GM21360 (cell line): ENCODE data around the gene EMILIN3.

Experiments used
- ATAC-seq: cut with Tn5 transposase; IDR thresholded peaks from one replicate; pipeline ENCODE4 v1.9.1; 2021; ENCODE audit warnings: mild to moderate bottlenecking, moderate library complexity; ENCODE audit not compliant: unreplicated experiment

Gene EMILIN3

GRCh38 chr20:41348430-41349172, 18.0 kb downstream of the EMILIN3 start:
- no peak for ATAC-seq

DNA sequence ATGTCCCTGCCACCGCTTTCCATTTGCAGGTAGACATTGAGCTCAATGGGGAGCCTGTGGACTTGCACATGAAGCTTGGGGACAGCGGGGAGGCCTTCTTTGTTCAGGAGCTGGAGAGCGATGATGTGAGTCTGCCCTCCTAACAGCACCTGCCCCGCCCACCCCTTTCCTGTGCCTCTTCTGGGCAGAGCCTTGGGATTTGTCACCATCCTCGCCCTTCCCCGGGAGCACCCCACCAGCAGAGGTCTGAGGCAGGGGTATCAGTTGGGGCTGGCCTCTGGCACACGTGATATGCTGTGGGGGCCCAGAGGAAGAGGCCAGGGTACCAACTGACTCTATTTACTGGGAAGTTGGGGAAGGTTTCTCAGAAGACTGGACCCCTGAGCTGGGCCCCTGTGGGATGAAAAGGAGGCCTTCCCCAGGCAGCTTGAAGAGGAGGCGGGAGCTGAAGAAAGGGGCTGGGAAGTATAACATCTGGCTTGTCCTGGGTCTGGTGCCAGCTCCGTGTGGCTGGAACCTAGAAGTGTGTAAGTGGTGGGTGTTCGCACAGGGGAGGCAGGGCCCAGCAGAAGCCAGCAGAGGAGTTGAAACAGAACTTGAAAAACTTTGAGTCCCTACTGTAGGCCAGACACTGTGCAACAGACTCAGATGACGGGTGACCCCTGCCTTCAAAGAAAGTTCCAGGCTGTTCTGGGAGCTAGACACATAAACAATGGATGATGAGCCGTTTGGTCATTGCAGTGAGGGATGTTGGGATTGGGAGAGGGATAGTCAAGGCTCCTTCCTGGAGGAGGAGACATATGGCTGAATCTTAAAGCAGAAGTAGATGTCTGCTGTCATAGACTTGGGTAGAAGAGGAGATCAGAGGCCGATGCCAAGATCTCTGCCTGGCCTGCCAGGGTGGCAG, 18.8 kb downstream of the EMILIN3 start:
- no peak for ATAC-seq

- ATAC-seq: no peak
These were observed 20.9 kb downstream of the EMILIN3 start for GRCh38 chr20:41345729-41346067.

- no peak for ATAC-seq
These were observed 21.5 kb downstream of the EMILIN3 start for GRCh38 chr20:41344938-41345728.

DNA sequence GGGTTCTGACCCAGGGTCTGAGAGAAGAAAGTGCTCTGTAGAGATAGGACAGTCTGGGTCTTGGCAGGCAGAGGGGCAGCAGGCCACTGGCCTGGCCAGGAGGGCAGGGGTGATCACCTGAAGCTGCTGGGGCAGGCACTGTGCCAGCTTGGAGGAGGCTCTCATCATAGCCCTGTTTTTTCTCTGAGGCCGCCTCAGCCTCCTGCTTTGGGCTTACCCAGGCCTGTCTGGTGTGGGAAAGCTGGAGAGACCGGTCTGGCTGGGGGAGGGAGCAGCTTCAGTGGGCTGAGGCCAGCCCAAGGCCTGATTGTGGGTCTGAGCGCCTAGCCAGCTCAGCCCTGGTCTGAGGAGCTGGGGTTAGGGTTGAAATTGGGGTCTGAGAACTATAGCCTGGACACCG, 22.1 kb downstream of the EMILIN3 start:
- ATAC-seq: no peak

- ATAC-seq: no peak
These were observed 23.8 kb downstream of the EMILIN3 start for GRCh38 chr20:41342474-41343464.

GRCh38 chr20:41340327-41341055, 26.1 kb downstream of the EMILIN3 start, which contains the start of gene LPIN3:
LPIN3 (plus strand) TSS chr20:41340821; CDS start chr20:41345804, 4,983 bp downstream.
- ATAC-seq: no peak

- peak; percentile 69 for ATAC-seq
These were observed 26.7 kb downstream of the EMILIN3 start for GRCh38 chr20:41339957-41340326.

- no peak for ATAC-seq
These were observed 29.7 kb downstream of the EMILIN3 start for GRCh38 chr20:41336711-41337492.

DNA sequence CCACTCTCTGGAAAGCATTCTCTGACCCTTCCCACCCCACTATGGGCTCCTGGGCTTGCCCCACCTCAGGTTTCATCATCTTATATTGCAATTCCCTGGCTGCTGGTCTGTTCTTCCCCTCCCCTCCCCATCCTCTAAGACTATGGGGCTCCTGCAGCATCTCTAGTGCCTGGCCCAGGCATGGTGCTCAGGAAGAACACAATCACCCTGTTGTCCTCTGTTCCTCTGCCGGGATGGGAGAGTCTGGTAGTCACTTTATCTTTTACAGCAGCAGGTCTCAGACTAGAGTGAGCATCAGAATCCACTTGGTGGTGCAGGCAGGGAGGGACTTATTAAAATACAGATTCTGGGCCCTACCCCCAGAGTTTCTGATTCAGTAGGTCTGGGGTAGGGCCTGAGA, 31.0 kb downstream of the EMILIN3 start:
- no peak for ATAC-seq

- ATAC-seq: no peak
These were observed 31.9 kb downstream of the EMILIN3 start for GRCh38 chr20:41334443-41335421.

- no peak for ATAC-seq
These were observed 32.6 kb downstream of the EMILIN3 start for GRCh38 chr20:41334036-41334435.

GRCh38 chr20:41331731-41332130, 34.9 kb downstream of the EMILIN3 start:
- ATAC-seq: no peak

- ATAC-seq: no peak
These were observed 35.7 kb downstream of the EMILIN3 start for GRCh38 chr20:41330941-41331340.

GRCh38 chr20:41330343-41330720, 36.3 kb downstream of the EMILIN3 start:
- no peak for ATAC-seq

GRCh38 chr20:41329435-41330342, 36.9 kb downstream of the EMILIN3 start:
- peak; percentile 97 for ATAC-seq
